OCI-LY7 (cell line): Measurements from ENCODE around the gene PLEKHH2. TPM values are rescaled to one million over a fixed set of nuclear protein-coding genes. Genes with fewer than 3 reads are reported as not detected.
A peak's percentile ranks its signal among the peaks of the same experiment; 100 is the strongest.

Source experiments
- BruUV-seq: library from RNA; stranded (reverse); fragments of 400-500 nt; replicated peaks from 2 replicates; lab custom pipeline; 2021; lab: Mats Ljungman, UMichigan
- CTCF ChIA-PET: fragments of 300-600 bp; sonication (Branson Sonifier 250); formaldehyde crosslinking; loops from one replicate; lab custom pipeline; 2022; ENCODE audit warnings: antibody characterized with exemption; ENCODE audit not compliant: unreplicated experiment; lab: Charles Lee
- POLR2A ChIA-PET: fragments of 300-600 bp; sonication (Branson Sonifier 250); formaldehyde crosslinking; loops from one replicate; lab custom pipeline; 2022; ENCODE audit warnings: antibody characterized with exemption; lab: Charles Lee
- DNase-seq: peaks from one replicate; pipeline ENCODE4 v3.0.0-alpha.2; 2015; ENCODE audit warnings: low spot score
- H2AFZ ChIP-seq: fragments of 200-600 bp; sonication (generic), shearing (Covaris generic); 2 replicates; pipeline ENCODE4 v1.6.1; 2014; ENCODE audit warnings: mild to moderate bottlenecking, antibody characterized with exemption, low read length, moderate library complexity
- H3K27ac ChIP-seq: fragments of 200-600 bp; sonication (generic); 2 replicates; pipeline ENCODE4 v1.5.1; 2014; ENCODE audit warnings: mixed run types, low read depth, mild to moderate bottlenecking, moderate library complexity, low read length, inconsistent platforms; ENCODE audit not compliant: poor library complexity, severe bottlenecking
- H3K36me3 ChIP-seq: fragments of 200-600 bp; sonication (generic); 2 replicates; pipeline ENCODE4 v1.6.1; 2014; ENCODE audit warnings: mild to moderate bottlenecking, antibody characterized with exemption, low read length, moderate library complexity, mixed read lengths; ENCODE audit not compliant: insufficient read depth
- H3K4me1 ChIP-seq: fragments of 200-600 bp; sonication (generic); 2 replicates; pipeline ENCODE4 v1.5.1; 2014; ENCODE audit warnings: mild to moderate bottlenecking, low read length; ENCODE audit not compliant: insufficient read depth, poor library complexity, severe bottlenecking
- H3K4me2 ChIP-seq: fragments of 200-600 bp; sonication (generic); 2 replicates; pipeline ENCODE4 v1.6.1; 2014; ENCODE audit warnings: mild to moderate bottlenecking, low read length
- H3K4me3 ChIP-seq: fragments of 200-600 bp; sonication (generic); 2 replicates; pipeline ENCODE4 v1.5.1; 2014; ENCODE audit warnings: mild to moderate bottlenecking, low read depth, low read length; ENCODE audit not compliant: poor library complexity, severe bottlenecking
- H3K79me2 ChIP-seq: fragments of 200-600 bp; sonication (generic); 2 replicates; pipeline ENCODE4 v1.6.1; 2016; ENCODE audit warnings: low read depth, mild to moderate bottlenecking, low read length, moderate library complexity, mixed read lengths; ENCODE audit not compliant: insufficient read depth
- H3K9me2 ChIP-seq: fragments of 200-600 bp; sonication (generic); 2 replicates; pipeline ENCODE4 v1.6.1; 2016; ENCODE audit warnings: mild to moderate bottlenecking, low read length, mixed read lengths; ENCODE audit not compliant: insufficient read depth
- H3K9me3 ChIP-seq: fragments of 200-600 bp; sonication (generic); 2 replicates; pipeline ENCODE4 v1.6.1; 2014; ENCODE audit warnings: mild to moderate bottlenecking, mixed run types, low read length, mixed read lengths
- H4K20me1 ChIP-seq: fragments of 200-600 bp; sonication (generic); 2 replicates; pipeline ENCODE4 v1.6.1; 2014; ENCODE audit warnings: mild to moderate bottlenecking, antibody characterized with exemption, low read length, moderate library complexity, mixed read lengths; ENCODE audit not compliant: insufficient read depth
- CTCF ChIP-seq: fragments of 200-600 bp; sonication (generic); conservative IDR thresholded peaks from 2 replicates; pipeline ENCODE4 v1.5.1; 2014; ENCODE audit warnings: mild to moderate bottlenecking, antibody characterized with exemption, low read length, moderate library complexity, mixed read lengths
- EZH2phosphoT487 ChIP-seq: fragments of 200-600 bp; sonication (generic); IDR thresholded peaks from 2 replicates; pipeline ENCODE4 v1.6.1; 2018; ENCODE audit warnings: low read depth, borderline replicate concordance, mild to moderate bottlenecking, mixed run types, antibody characterized with exemption, low read length, moderate library complexity, mixed read lengths
- intact Hi-C: fragments of 100-400 bp; cut with micrococcal nuclease; formaldehyde crosslinking; loops from one replicate; pipeline ENCODE4 v1.10.0; 2022; ENCODE audit not compliant: unreplicated experiment
- total RNA-seq, 2 experiments: library from RNA; depleted of rRNA in 1 of 2; stranded (reverse); fragments of >200 nt in 1 of 2; shearing (Covaris generic) in 1 of 2; gene quantifications; 2 replicates each; pipeline ENCODE4 v1.2.3, GENCODE V29; 2014 to 2022

PLEKHH2 gene
- total RNA-seq, 2 experiments from 2014 or later: 1.5 to 2.6 TPM

- DNase-seq: peak; percentile 68
- peaks cover 22% of the 10 kb centered on the region for H3K4me1 ChIP-seq
Observed at GRCh38 chr2:43636621-43637020, 439 bp upstream of the PLEKHH2 start.

DNA sequence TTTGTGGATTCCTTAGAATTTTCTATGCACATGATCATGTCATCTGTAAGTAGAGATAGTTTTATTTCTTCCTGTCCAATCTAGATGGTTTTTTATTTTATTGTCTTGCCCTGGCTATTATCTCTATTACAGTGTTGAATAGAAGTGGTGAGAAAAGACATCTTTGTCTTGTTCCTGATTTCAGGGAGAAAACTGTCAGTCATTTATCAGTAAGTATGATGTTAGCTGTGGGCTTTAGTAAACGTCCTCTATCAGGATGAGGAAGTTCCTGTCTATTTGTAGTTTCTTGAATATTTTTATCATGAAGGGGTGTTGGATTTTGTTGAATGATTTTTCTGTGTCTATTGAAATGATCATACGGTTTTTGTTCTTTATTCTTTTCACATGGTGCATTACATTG, 5.3 kb downstream of the PLEKHH2 start:
- Histone ChIP-seq H3K9me2 (no peaks in the 10 kb centered on the region), H3K79me2 (no peaks in the 10 kb centered on the region), H2AFZ (no peak overlapping the region), H3K4me1 (no peaks in the 10 kb centered on the region), H4K20me1 (no peaks in the 10 kb centered on the region), H3K9me3 (no peaks in the 10 kb centered on the region), H3K27ac (no peak overlapping the region), H3K36me3 (no peaks in the 10 kb centered on the region), H3K4me3 (no peak overlapping the region), H3K4me2 (no peak overlapping the region)
- ChIA-PET CTCF (no interaction called here), POLR2A (no interaction called here)
- BruUV-seq: no TSS peak
- TF ChIP-seq CTCF (no peak), EZH2phosphoT487 (no peak)
- no peak for DNase-seq
- intact Hi-C loops: no loop called here

More at GRCh38 chr2:43636621-43637020, 439 bp upstream of the PLEKHH2 start:
- no peaks in the 10 kb centered on the region for H3K9me3 ChIP-seq
- no peaks in the 10 kb centered on the region for H4K20me1 ChIP-seq
- H3K4me3 ChIP-seq: peak overlapping the region; percentile 70
- peak overlapping the region; percentile 100 for H2AFZ ChIP-seq
- intact Hi-C loops: no loop called here
- peak overlapping the region; percentile 75 for H3K4me2 ChIP-seq
- no TSS peak for BruUV-seq
- TF ChIP-seq CTCF: no peak
- TF ChIP-seq EZH2phosphoT487: no peak
- no peaks in the 10 kb centered on the region for H3K9me2 ChIP-seq
- H3K36me3 ChIP-seq: no peaks in the 10 kb centered on the region
- peak overlapping the region; percentile 63 for H3K27ac ChIP-seq
- no peaks in the 10 kb centered on the region for H3K79me2 ChIP-seq
- ChIA-PET CTCF (interaction anchor here (1.0 kb wide), 1 partner anchor 532 kb away, joined by 10 read pairs; the partner anchor contains the start of gene PPM1B), POLR2A (interaction anchor here (1.0 kb wide), 4 partner anchors 13 to 41 kb away, joined by 3 to 4 read pairs (median 4); partner anchors contain the start of gene THADA)

DNA sequence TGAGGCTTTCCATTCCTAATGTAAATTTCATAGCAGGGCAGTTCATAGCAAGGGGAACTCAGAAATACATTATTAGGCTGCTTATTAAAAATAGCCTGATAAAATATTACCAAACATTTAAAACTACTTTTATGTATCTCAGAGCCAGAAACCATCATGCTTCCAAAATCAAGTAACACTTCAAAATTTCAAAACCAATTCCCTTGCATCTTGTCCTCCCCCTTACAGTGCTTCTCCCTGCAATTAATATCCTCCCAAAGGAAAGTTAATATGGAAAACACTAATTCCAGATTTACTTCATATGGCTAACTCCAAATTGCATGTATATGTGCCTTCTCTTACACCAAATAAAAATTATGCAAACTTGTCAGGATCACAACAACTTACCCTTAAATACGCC, 6.6 kb downstream of the PLEKHH2 start:
- ChIA-PET CTCF (no interaction called here), POLR2A (no interaction called here)
- Histone ChIP-seq H3K4me2 (no peak overlapping the region), H3K4me3 (no peak overlapping the region), H3K27ac (no peak overlapping the region), H3K4me1 (no peaks in the 10 kb centered on the region), H3K36me3 (no peaks in the 10 kb centered on the region), H2AFZ (no peak overlapping the region), H3K79me2 (no peaks in the 10 kb centered on the region), H4K20me1 (no peaks in the 10 kb centered on the region), H3K9me2 (no peaks in the 10 kb centered on the region), H3K9me3 (no peaks in the 10 kb centered on the region)
- no peak for DNase-seq
- intact Hi-C loops: no loop called here
- no peak for TF ChIP-seq EZH2phosphoT487
- TF ChIP-seq CTCF: no peak
- BruUV-seq: no TSS peak
